HepG2 (cell line): ENCODE measurements around the gene DCC.

Source experiments
- ADNP ChIP-seq: sonication (generic); formaldehyde crosslinking; IDR thresholded peaks from 2 replicates; pipeline ENCODE4 v1.4.0; 2020; ENCODE audit warnings: missing genetic modification reagents
- CTCF ChIP-seq: sonication (generic); formaldehyde crosslinking; IDR thresholded peaks from 2 replicates; pipeline ENCODE4 v1.5.0; 2020; ENCODE audit warnings: mild to moderate bottlenecking, missing genetic modification reagents, moderate library complexity
- SCMH1 ChIP-seq: sonication (generic); formaldehyde crosslinking; IDR thresholded peaks from 2 replicates; pipeline ENCODE4 v1.9.0; 2021; ENCODE audit warnings: missing genetic modification reagents, mild to moderate bottlenecking, borderline replicate concordance

- TF ChIP-seq SCMH1 (CRISPR knock-in tag) = no peak
- no peak for TF ChIP-seq ADNP
- no peak for TF ChIP-seq CTCF (CRISPR knock-in tag)
Measured at GRCh38 chr18:53443336-53443735, 1103.3 kb downstream of the DCC start.
